ENCODE data around the gene UNC13D.

Gene UNC13D

DNA sequence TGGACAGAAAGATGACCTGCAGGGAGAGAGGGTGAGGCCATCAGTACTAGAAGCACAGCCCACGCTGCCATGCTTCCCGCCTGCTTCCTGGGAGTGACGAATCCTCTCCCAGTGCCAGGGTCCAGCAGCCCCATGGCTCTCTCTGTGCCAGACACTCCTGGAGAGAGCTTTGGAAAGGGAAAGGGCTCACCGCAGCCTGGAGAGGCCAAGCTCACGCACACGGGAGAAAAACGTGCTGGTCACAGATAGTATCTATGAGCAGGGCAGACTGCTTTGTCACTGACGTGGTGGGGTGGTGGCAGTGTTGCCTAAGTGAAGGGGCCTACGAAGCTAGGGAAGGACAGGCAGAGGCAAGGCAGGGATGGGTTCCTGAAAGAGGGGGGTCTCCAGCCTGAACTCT is 5.5 kb upstream of the UNC13D start:
- no peak for DNase-seq

DNA sequence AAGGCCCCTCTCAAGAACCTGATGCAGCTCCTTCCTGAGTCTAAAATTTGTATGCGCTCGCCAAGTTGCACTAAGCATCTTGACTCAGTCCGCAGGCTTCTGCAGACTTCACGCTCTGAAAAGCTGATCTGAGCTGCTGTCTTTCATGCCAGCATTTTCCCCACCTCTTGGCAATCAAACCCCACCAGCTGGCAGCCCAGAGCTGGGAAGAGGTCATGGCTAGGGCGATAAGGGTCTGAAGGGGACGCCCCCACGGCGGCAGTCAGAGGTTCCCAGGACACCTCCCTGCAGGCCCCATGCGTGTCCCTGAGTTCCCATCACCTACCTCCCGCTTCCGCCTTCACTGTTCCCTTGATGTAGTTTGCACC is 5.1 kb upstream of the UNC13D start:
- DNase-seq, result no peak

DNA sequence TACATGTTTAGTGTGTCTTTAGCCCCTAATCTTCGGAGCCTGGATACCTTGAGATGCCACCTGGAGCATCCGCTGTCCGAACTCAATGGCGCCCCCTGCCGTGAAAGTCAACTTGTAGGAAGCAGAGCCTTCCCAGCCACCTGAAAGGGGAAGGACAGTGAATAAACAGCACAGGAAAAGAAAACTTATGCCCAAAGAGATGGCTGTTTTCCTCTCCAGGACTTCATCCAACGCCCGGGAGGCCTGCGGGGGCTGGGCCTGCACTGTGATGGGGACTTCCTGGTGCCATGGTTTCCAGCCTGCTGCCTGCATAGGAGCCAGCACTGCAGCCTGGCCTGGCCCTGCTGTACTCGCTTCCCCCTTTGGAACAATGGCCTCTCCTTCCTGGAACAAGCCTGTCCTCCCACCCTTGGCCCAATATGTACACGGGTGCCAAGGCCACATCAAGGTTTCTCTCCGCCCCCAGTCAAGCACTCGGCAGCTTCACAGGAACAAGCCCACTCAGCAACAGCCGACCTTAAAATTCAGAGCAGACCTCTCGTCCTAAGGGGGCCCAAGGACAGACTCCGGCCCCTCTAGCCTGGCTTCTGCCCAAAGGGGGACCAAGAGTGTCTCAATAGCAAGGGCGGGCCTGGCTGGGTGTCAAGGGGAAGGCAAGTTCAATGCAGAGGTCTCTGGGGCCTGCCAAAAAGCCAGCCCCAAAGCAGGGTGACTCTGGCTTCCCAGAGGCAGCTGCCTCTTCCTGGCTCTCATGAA is 4.5 kb upstream of the UNC13D start:
- no peak for DNase-seq

DNA sequence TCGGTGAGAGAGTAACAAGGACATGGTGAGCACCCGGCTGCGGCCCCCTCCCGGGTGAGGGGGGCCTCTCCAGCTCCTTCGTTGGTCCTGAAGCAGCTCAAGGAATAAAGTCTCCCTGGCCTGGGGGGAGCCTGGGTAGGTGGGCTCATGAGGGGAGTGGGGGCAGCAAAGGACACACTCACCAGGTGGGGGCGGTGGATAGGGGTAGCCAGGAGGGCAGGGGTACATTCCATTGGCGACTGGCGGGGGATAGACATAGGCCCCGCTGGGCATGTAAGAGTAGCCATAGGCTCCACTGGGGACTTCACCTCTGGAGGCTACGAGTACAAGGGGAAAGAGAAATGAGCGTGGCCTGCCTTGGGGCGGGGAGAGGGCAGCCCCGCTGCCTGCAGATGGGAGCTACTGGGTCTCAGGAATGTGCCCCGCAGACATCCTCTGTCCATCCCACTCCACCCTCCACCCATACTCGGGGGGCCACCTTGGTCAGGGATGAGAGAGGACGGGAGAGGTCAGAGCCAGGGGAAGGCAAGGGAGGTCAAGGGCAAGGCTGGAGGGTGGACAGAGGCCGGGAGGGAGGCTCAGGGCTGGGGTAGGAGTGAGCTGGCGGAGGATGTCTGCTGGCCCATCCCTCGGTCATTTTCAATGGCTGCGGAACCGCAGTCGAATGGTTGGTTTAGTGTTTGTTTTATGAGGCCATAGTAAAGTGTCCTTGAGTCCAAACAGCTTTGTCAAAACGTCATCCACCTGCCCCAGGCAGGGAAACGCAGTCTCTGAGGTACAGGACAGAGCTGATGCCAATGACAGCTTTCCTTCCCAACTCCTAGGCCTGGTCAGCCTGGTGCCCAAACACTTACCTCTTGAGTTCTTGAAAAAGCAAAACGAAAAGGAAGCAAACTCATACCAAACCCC is 3.7 kb upstream of the UNC13D start:
- DNase-seq, result no peak

DNA sequence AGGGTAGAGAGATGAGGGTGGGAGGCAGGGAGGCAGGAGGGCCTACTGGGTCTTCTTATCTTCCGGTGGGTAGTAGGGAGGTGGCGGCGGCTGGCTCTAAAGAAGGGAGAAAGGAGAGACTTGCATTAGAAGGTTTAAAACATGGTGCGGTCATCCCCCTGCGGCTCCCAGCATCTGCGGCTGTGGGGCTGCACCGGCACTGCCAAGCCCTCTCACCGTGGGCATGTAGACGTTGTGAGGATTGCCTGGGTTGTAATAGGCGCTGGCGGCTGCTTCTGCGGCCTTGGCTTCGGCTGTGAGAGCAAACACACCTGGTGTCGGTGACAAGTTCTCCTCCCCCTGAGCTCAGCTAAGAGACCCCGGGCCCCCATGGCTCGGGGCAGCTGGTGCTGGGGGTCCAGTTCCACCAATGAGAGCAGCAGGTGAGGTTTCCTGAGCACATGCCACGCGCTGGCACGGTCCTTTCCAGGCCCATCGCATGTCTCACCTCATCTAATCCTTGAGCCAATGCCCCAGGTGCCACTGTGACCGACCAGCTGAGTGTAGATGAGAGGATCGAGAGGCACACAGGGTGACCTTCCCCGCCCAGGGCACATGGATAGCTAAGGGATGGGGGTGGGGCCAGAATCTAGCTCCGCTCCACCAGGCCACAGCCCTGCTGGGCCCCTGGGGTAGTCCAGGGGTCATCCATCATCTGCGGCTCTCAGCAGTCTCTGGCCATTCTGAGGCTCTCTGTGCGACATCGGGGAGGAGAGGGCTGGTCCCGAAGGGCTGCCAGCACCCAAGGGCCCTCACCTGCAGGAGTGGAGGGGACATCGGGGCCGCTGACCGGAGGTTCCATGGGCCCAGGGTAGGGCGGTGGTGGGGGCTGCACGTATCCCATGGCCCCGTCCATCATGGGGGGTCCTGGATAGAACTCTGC is 2.7 kb upstream of the UNC13D start:
- DNase-seq, result no peak

DNA sequence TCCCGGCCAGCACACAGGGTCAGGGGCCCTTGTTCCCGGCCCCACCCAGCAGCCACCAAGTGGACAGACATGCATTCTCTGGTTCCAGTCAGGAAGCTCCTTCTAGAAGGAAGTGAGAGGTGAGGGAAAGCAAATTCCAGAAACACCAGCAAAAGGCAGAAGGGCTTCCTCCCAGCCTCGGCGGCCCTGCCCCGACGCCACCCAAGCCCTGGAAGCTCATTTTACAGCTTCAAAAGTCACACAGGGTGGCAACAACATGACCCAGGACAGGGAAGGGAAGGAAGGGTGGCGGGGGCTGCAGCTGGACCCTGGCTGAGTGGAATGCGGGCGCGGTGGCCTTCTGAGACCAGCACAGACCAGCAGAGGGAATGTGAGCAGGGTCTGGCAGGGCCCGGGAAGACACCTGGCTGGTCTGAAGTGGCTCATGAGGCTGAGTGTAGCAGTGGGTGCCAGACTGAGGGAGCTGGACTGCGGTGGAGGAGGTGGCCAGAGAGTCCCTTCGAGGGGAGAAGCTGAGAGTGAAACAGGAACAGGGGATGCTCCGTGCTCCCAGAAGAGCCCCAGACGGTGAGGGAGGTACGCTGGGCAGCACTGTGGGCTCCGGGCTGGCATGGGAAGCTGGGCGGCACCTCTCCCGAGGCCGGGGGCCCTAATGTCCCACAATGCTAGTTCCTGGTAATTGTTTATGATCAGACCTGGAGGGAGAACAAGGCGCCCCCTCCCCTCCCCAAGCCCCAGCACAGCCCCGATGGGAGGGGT is 1.9 kb upstream of the UNC13D start:
- no peak for DNase-seq

DNA sequence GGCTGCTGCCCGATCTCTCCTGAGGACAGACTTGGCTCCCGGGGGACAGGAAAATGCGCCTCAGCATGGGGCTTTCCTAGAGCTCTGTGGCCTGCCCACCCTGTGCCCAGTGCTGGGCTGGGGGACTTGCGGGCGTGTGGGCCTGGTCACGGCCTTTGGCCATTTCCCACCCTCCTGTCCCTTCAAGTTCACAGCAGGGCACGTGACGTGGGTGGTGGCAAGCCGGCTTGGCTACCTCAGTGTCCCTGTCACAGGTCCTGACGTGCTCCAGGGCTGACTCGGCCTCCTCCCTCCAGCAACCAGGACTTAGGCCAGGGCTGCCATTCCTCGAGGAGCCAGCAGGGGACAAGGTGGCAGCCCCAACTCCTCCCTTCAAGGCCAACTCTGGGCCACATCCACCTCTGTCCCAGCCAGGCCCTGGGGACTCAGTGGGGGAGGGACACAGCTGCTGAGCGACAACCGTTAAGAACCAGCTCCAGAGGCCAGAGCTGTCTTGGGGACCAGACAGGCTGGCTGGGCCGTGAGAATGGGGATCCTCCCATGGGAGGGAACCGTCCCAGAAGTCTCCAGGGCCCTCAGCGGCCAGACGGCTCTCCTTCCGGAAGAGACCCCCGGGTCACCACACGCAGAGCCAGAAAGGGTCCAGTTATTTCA is 981 bp upstream of the UNC13D start:
- DNase-seq, result no peak

DNA sequence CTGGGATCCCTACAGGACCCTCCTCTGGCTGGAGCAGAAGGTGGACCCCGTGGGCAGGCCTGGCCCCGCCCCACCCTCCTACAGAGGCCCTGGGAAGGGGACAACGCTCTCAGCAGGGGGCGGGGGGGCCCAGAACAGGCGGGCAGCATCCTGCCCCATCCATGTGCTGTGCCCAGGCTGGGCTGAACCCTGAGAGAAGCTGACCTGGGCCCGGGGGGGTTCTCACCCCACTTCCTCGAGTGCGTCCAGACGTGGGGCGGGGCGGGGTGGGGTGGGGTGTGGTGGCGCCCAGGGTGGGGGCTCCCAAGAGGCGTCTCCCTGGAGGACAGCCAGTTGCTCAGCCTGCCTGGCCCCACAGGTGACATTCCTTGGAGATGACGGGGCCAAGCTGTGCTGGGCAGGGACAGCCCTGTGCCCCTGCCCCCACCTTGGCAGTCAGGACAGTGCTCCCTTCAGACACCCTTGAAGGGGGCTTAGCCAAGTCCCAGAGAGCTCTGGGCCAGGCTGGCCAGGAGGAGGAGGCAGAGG is 390 bp upstream of the UNC13D start:
- DNase-seq, result no peak

DNA sequence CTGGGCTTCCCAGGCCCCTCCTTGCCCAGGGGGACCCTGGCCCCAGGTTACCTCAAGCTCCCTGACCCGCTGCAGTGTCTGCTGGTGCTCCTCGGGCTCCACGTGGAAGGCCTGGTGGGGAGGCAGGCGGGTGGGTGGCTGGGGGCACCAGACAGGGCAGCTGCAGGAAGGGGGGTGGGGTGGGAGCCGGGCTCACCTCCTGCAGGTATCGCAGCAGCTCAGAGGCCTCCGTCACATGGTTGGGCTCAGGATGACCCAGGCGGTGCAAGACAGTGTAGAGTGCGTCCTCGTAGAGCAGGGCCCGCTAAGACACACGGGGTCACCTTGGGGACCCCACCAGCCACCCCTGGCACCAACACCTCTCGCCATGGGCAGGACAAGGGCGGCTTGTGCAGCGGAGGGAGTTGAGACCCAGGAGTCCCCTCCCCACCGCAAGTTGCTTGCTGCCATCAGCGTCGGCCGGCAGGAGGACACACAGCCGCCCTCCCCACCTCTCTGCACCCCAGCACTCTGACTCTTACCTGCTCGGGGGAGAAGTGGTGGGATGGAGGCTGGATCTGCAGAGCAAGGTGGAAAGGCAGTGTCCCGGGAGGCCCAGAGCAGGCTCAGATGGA is 1.1 kb downstream of the UNC13D start:
- no peak for DNase-seq

DNA sequence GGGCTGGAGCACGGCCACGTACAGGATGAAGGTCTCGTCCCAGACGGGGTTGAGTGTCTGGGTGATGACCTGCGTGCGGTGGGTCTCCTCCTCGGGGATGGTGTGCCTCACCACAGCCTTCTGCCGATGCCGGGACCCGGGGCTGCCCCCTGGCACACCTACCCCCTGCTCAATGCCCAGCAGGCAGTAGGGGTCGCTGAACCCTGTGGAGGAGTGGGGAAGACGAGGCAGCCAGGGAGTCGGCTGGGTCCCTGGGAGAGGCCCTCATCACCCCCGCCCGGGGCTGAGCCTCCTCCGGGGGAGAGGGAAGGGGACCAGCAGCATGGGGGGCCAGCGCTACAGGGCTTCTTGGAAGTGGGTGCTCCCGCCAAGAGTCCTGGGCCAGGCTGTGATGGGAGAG is 1.8 kb downstream of the UNC13D start:
- DNase-seq, result no peak

DNA sequence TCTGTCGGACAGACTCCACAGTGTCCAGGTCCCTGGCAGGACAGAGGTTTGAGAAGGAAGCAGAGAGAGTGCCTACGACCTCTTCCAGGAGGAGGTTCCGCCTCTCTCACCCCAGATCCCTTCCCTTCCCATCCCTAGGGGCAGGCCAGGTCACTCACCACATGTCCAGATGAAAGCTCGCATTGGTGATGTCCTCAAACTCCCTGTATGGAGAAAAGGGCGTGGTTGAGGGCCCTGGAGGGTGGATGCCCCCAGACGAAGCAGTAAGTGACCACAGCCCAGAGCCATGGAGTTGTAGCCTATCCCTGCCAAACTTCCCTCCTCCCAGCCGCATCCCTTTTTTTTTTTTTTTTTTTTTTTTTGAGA is 3.4 kb downstream of the UNC13D start:
- DNase-seq, result no peak

DNA sequence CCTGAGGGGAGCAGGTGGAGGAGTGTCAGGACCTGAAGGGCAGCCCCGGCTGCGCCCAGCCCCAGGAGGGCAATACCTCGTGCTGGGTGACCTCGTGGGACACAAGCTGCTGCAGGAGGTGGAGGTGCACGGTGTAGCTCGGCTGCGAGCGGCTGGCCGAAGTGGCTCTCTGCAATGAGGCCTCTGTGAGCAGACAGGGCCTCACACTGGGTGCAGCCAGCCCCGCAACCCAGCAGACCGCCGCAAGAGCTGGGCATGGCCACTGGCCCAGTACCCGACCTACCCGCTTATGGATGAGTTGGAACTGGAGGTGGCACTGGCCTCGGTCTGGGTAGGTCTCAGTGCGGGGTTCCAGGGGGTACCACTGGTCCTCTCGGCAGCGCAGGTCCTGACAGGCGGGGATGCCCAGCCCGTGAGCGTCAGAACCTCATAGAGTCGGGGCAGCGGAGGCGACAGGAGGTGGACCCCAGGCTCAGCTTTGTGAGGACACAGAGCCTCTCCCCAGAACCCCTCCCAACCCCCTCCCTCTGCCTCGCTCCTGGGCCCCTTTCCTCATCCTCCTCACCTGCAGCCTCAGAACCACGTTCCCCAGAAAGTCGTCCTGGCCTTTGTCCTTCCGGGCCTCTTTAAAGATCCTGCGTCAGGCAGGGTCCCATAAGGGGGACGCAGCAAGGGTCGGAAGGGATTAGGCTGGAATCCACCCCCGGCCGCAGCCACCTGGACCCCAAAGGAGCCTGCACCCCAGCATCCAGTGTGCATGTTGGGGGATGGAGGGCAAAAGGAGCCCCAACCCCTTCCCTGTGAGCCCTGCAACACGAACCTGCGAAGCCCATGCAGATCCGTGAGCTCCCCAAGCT is 4.0 kb downstream of the UNC13D start:
- DNase-seq, result no peak

DNA sequence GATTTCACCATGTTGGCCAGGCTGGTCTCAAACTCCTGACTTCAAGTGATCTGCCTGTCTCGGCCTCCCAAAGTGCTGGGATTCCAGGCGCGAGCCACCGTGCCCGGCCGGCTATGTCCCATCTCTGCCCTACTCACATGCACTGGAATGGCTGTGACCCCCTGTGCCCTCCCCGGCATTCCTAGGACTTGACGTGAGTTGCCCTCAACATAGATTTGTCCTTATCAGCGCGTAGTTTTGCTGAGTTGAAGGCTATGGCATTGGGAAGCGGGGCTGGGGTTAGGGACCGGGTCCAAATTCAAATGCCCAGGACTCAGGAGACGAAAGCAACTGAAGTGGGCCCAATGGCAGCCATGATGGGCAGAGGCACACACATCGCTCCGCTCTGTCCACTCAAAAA is 5.8 kb downstream of the UNC13D start:
- DNase-seq, result no peak

DNA sequence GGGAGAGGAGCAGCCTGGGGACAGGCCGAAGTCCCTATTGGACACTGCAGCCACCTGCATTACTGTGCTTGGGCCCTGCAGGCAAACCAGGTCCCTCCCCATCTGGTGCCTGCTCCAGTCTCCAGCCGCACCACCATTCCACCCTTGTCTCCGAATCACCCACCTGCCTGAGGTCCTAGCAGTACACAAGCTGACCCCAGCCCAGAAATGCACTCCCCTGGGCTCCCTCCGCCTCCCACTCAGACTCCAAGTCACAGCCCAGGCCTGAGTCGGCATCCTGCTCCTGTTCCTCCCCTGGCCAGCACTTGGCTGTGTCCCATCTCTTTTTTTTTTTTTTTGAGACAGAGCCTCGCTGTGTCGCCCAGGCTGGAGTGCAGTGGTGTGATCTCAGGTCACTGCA is 6.3 kb downstream of the UNC13D start:
- no peak for DNase-seq

DNA sequence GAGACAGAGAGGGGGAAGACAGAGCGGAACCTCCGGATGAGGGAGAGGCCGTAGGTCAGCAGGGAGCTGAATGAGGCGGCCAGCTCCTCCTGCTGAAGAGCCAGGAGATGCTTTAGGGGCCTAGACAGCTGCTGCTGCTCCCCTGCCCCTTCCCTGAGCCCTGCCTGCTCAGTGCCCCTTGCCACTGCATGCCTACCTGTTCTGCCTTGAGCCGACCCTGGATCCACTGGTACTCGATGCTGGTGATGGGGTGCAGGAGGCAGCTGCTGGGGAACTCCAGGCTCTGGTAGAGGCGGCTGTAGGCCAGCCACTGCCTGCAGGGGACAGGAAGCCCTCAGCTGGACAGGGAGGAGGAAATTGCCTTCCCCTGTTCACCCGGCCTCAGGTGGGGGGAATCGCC is 7.6 kb downstream of the UNC13D start:
- no peak for DNase-seq

DNA sequence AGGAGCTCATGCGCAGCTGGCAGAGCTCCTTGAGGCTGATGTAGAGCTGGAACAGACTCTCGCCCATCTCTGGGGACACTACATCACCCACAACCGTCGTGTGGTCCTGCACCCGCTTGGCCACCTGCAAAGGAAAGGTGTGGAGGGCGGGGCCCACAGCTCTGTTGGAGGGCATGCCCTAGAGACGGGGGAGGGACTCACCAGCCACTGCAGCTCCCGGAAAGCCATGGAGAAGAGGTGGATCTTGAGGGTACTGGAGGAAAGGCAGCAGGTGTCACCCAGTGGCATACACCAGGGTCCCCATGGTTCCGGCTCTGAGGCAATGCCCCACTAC is 8.6 kb downstream of the UNC13D start:
- no peak for DNase-seq

DNA sequence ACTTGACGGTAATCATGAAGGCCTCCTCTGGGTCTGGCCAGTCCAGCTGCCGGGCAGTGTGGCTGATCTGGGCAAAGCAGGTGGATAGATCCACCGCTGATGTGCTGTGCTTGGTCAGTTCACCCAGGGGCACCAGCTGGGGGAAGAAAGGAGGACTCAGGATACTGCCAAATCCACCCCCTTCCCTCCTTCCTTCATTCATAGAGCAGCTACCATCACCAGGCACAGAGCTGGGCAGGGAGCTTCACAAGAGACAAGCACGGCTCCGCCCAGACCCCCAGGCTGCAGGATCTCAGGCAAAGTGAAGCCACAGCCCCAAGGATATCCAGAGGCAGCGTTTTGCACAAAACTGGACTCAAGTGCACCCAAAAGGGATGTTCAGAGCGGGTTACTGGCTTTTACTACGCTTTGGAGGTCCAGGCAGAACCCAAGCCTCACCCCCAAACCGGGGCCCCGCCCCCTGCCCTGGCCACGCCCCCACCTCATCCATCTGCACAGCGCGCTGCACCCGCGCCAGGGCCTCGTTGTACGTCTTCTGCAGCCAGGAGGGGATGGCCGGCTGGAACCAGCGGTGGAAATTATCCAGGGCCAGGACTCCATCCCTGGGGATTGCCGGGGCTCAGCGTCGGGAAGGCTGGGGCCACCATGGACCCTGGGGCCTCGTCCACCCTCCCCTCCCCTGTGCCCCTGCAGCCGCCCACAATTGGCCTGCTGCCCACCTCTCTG is 9.1 kb downstream of the UNC13D start:
- no peak for DNase-seq

DNA sequence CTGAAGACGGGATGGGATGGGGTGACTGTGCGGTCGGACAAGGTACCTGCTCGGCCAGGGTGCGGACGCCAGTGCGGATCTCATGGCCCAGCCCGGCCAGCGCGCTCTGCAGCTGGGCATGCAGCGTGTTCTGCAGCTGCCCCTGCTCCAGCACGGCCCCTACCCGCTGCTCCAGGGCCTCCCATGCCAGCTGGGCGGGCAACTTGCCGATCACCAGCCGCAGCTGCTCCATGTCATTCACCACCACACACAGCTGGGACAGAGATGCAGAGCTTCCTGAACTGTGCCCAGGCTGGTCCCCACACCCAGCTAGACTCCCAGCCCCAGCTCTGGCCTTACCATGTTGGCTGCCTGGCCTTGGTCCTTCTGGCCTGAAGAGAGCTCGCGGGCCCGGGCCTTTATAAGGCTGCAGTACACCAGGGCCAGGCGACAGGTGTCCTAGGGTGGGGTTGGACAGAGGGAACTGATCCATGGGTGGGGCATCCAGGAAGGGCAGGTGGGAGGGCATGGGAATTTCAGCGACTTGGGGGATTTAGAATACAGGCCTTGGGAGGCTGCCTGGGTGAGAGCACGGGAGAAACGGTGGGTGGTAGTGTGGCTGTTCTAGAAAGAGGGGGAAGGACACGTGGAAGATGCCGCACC is 9.8 kb downstream of the UNC13D start:
- no peak for DNase-seq

Measured in amniotic stem cell (primary cell).